HG03025 (cell line): Measurements from ENCODE around the gene LANCL1.

ENCODE experiments used
- ATAC-seq: cut with Tn5 transposase; IDR thresholded peaks from one replicate; pipeline ENCODE4 v1.9.1; 2021; ENCODE audit warnings: mild to moderate bottlenecking, moderate library complexity; ENCODE audit not compliant: unreplicated experiment, low FRiP score

Gene LANCL1

DNA sequence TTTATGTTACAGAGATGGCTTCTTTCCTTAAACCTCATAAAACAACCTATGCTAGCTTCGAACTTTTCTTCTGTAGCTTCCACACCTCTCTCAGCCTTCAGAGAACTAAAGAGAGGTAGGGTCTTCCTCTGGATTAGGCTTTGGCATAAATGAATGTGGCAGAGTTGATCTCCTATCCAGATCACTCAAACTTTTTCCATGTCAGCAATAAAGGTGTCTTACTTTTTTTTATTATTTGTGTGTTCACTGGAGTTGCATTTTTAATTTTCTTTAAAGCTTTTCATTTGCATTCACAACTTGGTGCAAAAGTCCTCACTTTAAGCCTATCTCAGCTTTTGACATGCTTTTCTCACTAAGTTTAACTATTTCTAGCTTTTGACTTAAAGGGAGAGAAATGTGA, 66.0 kb downstream of the LANCL1 start:
- no peak for ATAC-seq

- no peak for ATAC-seq
These were observed 77.0 kb downstream of the LANCL1 start for GRCh38 chr2:210399440-210400041.

- ATAC-seq = no peak
These were observed 84.1 kb downstream of the LANCL1 start for GRCh38 chr2:210392469-210392881.

DNA sequence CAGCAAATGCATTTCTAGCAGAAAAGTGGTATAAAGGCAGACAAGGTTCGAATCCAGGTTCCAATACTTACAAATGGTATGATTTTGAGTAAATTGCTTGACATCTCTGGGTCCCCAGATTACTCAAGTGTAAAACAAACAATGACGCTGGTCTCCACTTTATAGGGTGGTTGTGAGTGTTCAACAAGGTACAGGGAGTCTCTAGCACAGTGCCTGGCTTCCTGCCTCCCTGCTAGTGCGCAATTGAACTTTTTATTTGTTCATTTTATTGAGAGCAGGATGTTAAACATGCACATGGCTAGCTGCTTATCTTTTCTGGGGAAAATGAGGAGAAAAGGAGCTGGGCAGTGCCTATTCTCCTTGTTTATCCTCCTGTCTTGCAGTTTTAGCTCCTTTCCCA, 86.7 kb downstream of the LANCL1 start:
- no peak for ATAC-seq

GRCh38 chr2:210388148-210388547, 88.4 kb downstream of the LANCL1 start:
- no peak for ATAC-seq

DNA sequence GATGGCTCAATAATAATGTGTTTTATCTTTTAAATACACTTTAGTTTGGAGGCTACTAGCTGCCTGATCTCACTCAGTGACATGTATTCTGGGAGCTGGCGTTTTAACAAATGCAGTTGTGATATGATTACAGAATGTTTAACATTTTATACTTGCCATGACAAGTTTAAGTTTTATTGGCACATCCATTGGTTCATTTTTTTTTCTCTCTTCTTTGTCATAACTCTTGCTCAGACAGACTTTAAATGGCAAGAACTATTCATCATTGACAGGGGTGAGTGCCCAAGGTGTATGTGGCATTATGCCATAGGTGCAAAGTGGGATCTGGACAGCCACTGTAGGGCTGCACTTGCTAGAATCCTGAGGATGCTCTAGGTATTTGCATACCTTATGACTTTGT, 89.5 kb downstream of the LANCL1 start:
- ATAC-seq = no peak
